GM10248 (cell line): ENCODE results near the gene EHBP1.

Source experiments
- CTCF ChIA-PET: fragments of 300-600 bp; sonication (Branson Sonifier 250); formaldehyde crosslinking; extraction: SDS; loops from one replicate; lab custom pipeline; 2021; ENCODE audit warnings: antibody characterized with exemption; lab: Yijun Ruan, JAX
- POLR2A ChIA-PET: fragments of 350-650 bp; sonication (Branson Sonifier 250); formaldehyde crosslinking; extraction: SDS; loops from one replicate; lab custom pipeline; 2020; ENCODE audit warnings: antibody characterized with exemption; lab: Yijun Ruan, JAX
- DNase-seq: peaks from one replicate; pipeline ENCODE4 v3.0.0; 2012; ENCODE audit errors: extremely low spot score
- TF ChIP-seq, protein P1 (sequence below): IDR thresholded peaks from 2 replicates; pipeline ENCODE4 v1.5.1; 2012; ENCODE audit warnings: mild to moderate bottlenecking, low read depth; ENCODE audit errors: extremely low read depth, missing control alignments, control extremely low read depth

Gene EHBP1

DNA sequence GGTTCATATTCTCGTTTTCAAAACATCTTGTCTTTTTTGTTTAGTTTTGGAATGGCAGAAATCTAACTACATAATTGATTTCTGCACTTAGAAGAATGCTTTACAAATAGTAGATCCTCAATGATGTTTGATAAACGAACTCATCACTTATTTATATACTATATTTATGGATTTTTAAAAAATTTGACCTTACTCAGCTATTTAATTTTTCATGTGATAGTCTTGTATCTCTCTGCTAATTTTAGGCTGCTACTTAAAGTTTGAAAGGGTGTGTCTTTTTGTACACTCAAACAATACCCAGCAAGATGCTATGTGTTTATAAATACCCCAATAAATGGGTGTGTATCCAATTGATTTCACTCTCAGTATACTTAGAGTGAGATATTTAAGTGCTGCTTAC lies 86.9 kb downstream of the EHBP1 start:
- POLR2A ChIA-PET: no interaction called here
- CTCF ChIA-PET: no interaction called here
- TF ChIP-seq, protein P1, sequence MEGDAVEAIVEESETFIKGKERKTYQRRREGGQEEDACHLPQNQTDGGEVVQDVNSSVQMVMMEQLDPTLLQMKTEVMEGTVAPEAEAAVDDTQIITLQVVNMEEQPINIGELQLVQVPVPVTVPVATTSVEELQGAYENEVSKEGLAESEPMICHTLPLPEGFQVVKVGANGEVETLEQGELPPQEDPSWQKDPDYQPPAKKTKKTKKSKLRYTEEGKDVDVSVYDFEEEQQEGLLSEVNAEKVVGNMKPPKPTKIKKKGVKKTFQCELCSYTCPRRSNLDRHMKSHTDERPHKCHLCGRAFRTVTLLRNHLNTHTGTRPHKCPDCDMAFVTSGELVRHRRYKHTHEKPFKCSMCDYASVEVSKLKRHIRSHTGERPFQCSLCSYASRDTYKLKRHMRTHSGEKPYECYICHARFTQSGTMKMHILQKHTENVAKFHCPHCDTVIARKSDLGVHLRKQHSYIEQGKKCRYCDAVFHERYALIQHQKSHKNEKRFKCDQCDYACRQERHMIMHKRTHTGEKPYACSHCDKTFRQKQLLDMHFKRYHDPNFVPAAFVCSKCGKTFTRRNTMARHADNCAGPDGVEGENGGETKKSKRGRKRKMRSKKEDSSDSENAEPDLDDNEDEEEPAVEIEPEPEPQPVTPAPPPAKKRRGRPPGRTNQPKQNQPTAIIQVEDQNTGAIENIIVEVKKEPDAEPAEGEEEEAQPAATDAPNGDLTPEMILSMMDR: no peak
- no peak for DNase-seq

DNA sequence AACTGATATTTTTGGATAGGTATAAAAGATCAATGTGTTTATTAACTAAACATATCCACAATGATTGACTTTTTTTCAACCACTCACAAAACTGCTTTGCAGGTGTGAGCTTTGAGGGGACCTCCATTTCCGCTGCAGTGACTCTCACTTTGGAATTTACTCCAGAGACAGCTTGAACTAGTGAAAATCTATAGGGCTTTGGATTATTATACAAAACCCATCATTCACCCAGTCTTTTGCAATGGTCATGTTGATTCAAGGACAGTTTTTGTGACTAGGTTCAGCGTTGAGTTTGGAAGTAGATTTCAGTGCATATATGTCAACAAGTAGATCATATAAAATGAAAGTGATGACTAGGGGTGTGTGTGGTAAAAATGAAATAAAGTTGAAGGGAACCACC lies 87.7 kb downstream of the EHBP1 start:
- ChIA-PET POLR2A (no interaction called here), CTCF (no interaction called here)
- no peak for DNase-seq
- TF ChIP-seq, protein P1: no peak

DNA sequence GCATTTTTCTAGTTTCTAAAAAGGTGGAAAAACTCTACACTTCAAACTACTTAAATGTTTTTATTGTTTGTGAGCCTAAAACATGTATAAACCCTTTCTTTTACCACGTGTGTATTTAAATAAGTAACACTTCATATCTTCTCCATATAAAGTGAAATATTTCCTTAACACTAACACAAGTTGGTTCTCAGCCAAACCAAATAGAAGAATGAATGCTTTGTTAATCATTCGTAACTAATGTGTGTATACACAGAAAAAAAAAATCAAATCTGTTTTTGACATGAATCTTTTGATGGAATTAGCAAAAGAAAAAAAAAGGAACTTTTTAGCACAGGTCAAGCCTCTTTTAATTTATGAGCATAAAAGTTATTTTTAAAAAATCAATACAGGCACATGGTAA lies 89.3 kb downstream of the EHBP1 start:
- ChIA-PET POLR2A (no interaction called here), CTCF (no interaction called here)

DNA sequence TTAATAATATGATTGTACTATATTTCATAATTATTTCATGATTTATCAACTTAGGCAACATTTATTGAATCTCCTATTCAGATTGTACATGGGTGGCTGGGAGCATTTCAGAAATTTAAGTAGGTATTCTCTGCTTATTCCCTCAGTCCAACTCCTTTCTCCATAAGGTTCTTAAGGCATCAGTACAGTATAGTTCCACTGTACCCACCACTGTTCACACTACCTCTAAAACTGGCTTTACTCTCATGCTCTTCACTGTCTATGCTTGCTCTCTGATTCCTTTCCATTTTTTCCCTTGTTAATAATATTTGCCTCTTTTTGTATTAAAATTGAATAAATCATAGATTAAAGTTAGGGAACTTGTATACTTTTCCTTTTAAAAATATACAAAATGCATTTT lies 89.8 kb downstream of the EHBP1 start:
- no peak for DNase-seq
- CTCF ChIA-PET: interaction anchor here (0.9 to 2.2 kb wide), 2 partner anchors 20 to 338 kb away, joined by 3 to 7 read pairs; no protein-coding TSS in a partner anchor
- TF ChIP-seq, protein P1: no peak
- POLR2A ChIA-PET: no interaction called here

More for the DNA sequence above, 89.3 kb downstream of the EHBP1 start:
- TF ChIP-seq, protein P1: no peak
- DNase-seq: no peak

DNA sequence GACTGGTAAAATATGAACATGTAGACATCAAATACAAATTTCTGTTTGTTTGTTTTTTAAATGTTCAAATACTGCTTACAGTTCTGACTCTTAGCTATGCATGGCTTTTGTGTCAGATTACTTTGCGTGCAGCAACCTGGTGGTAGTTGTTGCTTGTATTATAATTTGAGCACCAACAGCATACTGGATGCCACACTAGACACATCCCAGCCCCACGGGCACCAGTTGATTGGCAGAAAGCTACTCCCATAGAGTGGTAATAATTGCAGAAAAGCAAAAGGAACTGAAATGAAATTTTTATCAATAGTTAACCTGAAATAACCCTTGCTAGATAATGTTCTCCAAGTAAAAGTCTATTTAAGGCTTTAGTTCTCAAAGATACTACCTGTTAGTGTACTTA lies 91.6 kb downstream of the EHBP1 start:
- POLR2A ChIA-PET: no interaction called here
- TF ChIP-seq, protein P1: no peak
- DNase-seq: no peak
- CTCF ChIA-PET: interaction anchor here (1.5 to 2.2 kb wide), 2 partner anchors 11 to 340 kb away, joined by 5 to 7 read pairs; no protein-coding TSS in a partner anchor

DNA sequence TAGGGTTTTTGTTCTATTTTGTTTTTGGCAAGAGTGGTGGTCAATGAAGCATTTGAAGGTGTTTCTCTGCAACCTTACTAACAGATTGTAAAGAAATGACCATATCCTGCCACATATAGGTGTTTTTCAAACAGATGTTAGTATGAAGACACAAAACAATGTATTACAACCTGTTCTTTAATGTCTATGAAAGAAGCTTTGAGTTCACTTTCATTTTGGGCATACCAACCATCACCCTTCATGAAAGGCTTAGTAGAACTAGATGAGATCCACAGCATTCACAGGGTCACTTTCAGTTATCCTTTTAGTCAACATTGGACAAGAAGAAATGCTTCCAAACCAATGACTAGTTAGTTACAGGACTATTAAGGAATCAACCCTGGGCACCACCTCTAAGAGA lies 95.1 kb downstream of the EHBP1 start:
- TF ChIP-seq, protein P1: no peak
- POLR2A ChIA-PET: no interaction called here
- DNase-seq: no peak
- CTCF ChIA-PET: interaction anchor here (1.2 to 1.9 kb wide), 2 partner anchors 13 to 343 kb away, joined by 6 to 9 read pairs; no protein-coding TSS in a partner anchor
